HG03175 (cell line): ENCODE measurements around the gene GGA1.

ENCODE experiments used
- ATAC-seq: cut with Tn5 transposase; IDR thresholded peaks from one replicate; pipeline ENCODE4 v1.9.1; 2021; ENCODE audit warnings: mild to moderate bottlenecking, moderate library complexity; ENCODE audit not compliant: unreplicated experiment

Gene GGA1, protein sequence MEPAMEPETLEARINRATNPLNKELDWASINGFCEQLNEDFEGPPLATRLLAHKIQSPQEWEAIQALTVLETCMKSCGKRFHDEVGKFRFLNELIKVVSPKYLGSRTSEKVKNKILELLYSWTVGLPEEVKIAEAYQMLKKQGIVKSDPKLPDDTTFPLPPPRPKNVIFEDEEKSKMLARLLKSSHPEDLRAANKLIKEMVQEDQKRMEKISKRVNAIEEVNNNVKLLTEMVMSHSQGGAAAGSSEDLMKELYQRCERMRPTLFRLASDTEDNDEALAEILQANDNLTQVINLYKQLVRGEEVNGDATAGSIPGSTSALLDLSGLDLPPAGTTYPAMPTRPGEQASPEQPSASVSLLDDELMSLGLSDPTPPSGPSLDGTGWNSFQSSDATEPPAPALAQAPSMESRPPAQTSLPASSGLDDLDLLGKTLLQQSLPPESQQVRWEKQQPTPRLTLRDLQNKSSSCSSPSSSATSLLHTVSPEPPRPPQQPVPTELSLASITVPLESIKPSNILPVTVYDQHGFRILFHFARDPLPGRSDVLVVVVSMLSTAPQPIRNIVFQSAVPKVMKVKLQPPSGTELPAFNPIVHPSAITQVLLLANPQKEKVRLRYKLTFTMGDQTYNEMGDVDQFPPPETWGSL

GRCh38 chr22:37608477-37609239, at the start of gene GGA1:
Gene GGA1, plus strand, starts transcription at chr22:37608834. Its CDS starts 27 bp downstream, at chr22:37608861.
- ATAC-seq, result peak; percentile 83

- no peak for ATAC-seq
These were observed 49.1 kb upstream of the GGA1 start for GRCh38 chr22:37559521-37559900.

DNA sequence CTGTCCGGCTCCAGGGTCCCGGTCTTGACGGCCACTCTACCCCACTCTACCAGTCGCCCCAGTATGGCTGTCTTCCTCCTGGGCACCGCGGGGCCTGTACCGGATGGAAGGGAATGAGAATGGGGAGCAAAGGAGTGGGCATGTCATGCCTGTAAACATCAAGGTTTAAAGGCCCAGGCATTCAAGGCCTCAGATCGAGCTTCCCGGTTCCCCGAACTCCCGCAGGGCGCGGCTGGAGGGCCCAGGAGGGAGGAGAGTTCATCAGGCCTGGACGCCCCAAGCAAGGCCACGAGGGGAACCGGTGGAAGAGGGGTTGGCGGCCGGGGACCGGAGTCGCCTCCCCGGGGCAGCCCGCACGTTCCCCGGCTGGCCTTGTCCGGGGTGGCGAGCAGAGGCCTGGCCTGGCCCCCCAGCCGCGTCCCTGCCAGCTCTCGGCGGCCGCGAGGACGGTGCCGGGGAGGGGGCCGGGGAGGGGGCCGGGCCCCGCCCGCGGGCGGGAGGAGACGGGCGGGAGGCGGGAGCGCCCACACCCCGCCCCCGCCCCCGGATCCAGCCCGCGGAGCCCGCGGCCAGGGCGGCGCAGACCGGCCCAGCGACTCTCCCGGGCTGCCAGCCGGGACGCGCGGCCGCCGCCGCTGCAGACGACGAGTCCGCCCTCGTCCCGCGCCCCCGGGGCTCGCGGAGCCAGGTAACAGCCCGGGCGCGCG, 48.6 kb upstream of the GGA1 start, which contains the start of gene CDC42EP1:
Gene CDC42EP1, plus strand, starts transcription at position 580 of the 707 bp plus-strand sequence. CDS start 5,870 bp downstream, outside the sequence.
- no peak for ATAC-seq

DNA sequence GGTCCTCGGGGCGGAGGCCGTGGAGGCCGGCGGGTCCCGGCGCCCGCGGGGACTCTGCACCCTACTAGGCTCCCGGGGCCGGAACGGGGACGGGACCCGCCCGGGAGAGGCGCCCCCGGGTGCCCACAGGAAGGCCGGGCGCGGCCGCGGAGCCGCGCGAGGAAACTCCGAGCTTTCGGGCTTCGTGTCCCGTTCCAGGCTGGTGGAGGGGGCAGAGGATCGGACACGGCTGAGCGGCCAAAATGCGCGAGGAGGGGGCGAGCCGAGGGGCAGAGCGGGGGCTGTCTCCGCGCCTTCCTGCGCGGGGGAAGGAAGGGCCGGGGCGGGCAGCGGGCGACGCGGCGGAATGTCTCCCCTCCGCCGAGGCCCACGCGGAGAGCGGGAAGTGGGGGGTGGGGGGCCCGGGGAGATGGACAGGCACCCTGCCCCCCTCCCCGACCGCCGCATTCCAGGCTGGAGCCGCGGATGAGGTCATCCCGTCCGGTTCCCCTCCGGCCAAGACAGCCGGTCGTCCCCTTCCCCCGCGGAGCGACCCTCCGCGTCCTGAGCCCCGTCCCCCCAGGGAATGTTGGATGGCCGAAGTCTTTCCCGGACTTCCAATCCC, 47.9 kb upstream of the GGA1 start:
- no peak for ATAC-seq

DNA sequence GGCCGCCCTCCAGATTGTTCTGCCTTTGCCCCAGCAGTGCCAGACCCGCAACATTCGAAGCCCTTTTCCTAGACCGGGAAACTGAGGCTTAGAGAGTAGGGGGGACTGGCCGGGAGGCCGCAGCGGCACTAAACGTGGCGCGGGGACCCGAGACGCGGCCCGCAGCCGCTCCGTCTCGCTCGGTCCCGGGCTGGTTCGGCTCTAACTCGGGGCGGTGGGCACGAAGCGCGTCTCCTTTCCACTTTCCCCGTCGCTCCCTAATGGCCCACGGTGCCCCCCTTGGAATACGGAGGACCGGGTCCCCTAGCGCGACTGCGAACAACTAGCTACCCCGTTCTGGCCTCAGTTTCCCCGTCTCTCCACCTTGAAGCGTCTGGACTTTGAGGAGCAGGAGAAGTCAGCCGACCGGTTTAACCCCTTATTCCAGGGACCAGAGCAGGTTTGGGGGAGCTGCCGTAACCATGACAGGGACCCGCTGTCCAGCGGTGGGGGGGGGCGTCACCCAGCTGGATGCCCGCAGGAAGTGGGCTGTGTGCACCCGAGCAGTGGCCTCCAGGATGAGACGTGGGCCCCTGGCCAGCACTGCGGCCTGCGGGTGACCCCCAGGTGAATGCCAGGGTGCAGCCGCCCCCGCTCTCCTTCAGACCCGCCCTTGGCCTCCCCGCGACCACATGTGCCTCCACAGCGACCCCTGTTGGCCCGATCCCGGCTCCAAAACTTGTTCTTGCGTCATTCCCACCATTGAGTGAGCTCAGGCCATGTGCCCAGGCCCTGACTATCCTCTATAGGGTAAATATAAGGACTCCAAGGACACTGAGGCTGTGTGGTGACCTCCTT, 47.2 kb upstream of the GGA1 start:
- no peak for ATAC-seq

DNA sequence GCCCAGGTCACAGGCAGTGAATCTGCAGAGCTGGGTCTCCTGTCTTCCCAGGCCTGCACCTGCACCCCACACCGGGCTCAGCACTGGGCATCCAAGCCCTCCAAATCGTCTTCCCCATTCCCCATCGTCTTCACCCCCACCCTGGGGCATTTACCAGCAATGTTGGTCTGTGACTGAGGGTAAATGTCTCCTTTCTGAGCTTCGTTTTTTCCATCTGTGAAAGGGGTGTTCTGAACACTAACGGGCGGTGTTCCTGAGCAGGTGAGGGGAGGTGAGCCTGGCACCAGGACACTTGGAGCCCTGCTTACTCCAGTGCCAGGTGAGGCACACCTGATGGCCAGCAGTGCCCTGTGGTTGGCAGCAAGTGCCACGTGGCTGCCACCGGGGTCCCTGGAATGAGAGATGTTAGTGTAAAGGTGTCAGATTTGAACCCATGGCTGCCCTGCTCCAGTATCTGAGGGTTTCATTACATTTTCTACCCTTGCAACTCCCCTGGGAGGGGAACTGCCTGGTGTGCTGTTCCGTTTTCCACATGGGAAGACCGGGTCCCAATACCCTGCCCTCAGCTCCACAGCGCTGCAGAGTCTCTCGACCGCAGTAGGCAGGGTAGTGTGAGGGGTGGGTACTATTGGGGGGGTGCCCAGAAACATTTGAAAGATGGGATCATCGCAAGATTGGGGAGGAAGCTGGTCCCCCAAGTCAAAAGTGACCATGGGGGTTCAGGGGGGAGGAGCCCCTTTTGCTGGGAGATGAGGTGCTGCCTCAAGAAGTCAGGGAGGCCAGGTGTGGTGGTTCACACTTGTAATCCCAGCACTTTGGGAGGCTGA, 46.4 kb upstream of the GGA1 start:
- ATAC-seq, result no peak

DNA sequence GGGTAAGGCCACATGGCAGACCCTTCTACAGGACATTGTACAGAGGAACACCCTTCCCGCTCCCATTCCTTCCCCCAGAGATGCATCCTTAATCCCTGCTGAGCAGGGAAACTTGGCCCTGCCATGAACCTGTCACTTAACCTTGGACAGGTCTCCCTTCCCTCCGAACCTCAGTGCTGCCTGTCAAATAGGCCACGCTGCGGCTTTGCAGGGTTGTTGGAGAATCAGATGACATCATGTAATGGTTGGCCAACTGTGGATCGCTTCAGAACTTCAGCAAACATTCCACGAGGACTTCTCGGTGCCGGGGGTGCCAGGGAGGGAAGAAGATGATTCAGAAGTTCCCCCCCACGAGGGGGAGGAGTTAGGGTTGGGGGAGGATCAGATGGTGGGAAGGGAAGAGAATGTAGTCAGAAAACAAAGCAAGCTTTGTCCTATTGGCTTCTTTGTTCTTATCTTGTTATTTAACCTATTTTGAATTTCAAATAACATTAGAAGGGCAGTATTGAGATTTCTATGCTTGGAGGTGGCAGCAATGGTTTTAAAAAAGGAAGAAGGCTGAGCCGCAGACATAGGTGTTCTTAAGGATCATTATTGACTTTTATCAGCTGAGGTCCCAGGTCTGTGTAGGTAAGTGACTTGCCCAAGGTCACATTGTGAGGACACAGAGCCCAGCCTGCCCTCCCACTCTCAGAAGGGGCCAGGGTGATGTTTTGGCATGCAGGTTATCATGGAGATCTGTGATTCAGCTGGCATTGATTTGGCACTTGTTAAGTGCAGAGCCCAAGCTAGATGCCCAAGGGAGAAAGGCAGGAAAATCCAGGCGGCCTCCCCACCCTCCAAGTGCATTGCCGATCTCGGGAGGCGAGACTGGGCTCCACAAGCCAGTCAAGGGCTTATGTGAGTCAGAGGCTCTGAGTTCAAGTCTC, 45.2 kb upstream of the GGA1 start:
- no peak for ATAC-seq

GRCh38 chr22:37564111-37564711, 44.4 kb upstream of the GGA1 start:
- no peak for ATAC-seq

DNA sequence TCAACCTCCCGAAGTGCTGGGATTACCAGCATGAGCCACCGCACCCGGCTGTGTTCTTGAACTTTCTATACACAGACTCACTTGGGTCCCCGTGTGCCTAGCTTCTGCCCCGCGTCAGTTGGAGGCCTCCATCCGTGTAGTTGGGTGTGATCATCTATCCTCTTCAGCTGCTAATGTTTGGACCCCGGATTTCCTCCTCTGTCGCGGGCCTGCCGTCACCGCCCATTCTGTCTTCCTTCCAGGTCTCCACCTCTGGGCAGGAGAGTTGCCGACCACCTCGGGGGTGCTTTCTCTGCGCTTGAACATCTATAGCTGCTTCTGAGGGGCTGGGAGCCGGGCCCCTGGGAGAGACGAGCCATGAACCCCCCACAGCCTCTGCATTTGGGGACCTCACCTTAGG, 42.8 kb upstream of the GGA1 start:
- no peak for ATAC-seq

GRCh38 chr22:37566329-37566837, 42.3 kb upstream of the GGA1 start:
- no peak for ATAC-seq

DNA sequence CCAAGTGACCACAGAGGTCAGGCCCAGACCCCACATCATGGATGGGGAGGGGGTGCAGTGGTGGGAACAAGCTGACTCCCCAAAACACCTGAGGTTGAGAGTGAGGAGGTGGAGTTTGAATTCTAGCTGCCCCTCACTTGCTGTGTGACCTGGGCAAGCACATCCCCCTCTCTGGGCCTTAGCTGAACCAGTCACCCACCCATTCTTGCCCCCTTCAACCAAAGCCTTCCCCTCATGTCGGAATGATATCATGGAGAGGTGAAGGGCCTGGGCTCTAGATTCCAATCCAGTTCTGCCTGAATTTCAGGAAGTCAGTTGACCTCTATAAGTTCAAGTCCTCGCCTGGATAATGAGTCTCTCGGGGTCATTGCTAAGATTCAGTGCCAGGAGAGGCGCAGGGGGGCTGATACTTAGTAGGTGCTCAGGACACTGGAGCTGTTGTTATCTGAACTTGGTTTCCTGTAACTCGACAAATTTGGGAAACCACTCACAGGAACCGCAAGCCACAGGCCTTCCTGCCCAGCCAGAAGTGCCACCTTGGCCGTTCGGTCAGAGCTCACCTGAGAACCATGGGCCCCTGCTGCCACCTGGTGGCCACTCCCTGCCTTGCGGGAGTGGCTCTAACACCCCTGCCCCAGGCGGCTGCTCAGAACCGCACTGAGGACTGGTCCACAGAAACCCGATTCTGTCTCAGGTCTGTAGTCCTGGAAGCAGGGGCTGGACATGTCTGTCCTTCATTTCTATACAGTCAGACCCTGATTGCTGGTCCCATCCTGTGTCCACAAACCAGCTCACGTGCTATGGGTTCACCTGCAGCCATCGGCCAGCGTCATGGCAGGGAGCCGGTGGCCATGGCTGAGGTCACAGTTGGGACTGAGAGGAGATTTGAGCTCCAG, 41.5 kb upstream of the GGA1 start:
- peak; percentile 50 for ATAC-seq

GRCh38 chr22:37568012-37568411, 40.6 kb upstream of the GGA1 start:
- ATAC-seq, result no peak

GRCh38 chr22:37568448-37569008, 40.1 kb upstream of the GGA1 start:
- no peak for ATAC-seq

DNA sequence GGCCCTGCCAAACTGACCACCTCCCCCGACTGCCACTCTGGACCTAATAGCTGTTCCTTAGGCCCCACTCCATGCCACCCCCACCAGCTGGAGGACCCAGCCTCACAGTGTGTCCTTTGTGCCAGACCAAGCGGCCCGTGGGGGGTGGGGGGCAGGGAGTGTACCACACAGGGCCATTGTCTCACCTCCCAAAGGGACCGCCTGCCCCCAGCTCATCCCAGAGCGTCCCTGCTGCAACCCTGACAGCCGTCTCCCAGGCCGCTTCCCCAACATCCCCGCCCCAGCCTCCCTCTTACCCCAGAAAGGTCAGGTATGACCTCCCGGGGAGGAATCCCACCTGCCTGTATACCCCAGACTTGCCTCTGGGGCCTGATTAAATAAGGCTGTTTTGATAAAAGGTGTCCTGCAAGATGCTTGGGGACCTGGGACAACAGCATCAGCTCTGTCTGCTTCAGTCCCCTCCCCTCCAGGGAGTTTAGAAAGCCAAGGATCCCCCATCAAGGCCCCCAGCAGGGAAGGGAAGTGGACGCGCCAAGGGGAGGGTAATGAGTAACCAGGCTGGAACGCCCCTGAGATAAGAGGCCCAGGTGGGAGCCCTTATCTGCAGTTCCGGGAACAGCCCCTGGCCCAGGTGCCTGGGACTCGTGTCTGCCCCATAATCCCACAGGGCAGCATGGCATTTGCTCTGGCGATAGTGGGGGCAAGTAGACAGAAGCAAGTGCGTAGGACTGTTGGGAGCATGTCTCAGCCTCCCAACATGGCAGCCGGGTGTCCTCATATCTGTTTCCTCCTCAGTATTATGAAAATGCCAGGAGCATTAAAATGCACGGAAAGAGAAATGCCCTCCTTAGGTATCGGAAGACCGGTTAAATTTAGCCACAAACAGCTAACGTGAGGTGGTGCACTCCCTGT, 39.4 kb upstream of the GGA1 start:
- no peak for ATAC-seq
